Naive thymus-derived CD4-positive, alpha-beta T cell (primary cell): ENCODE results near the gene ADGRG6. TPM values are rescaled to one million over a fixed set of nuclear protein-coding genes. Genes with fewer than 3 reads are reported as not detected.

Source experiments
- ATAC-seq: fragments of 150-1000 bp; cut with Tn5 transposase; 2 replicates; pipeline ENCODE4 v1.10.0; 2021; ENCODE audit warnings: mild to moderate bottlenecking, moderate library complexity
- CTCF ChIA-PET: fragments of 350-600 bp; sonication (Branson Sonifier 250); formaldehyde crosslinking; loops from one replicate; lab custom pipeline; 2021; ENCODE audit warnings: antibody characterized with exemption; lab: Charles Lee
- POLR2A ChIA-PET: fragments of 350-600 bp; sonication (Branson Sonifier 250); formaldehyde crosslinking; loops from one replicate; lab custom pipeline; 2021; ENCODE audit warnings: antibody characterized with exemption, inconsistent platforms; lab: Charles Lee
- DNase-seq, 9 donors: peaks; one replicate each; pipeline versions ENCODE4 v3.0.0 to v3.0.0-alpha.2; 2020 to 2022; ENCODE audit warnings: mixed read lengths in 1 of 9
- H3K27ac ChIP-seq: one replicate; pipeline ENCODE4 v1.7.0; 2013; ENCODE audit warnings: mild to moderate bottlenecking, low read depth, low read length, moderate library complexity
- H3K27me3 ChIP-seq, 2 donors: one replicate each; pipeline ENCODE4 v1.7.0; 2013; ENCODE audit warnings: low read length in 2 of 2, mild to moderate bottlenecking in 2 of 2, moderate library complexity in 2 of 2; ENCODE audit not compliant: control insufficient read depth in 2 of 2, insufficient read depth in 2 of 2
- H3K36me3 ChIP-seq, 3 experiments: 1 replicate in 2 of 3; 2 replicates in 1 of 3; pipeline ENCODE4 v1.7.0; 2013; ENCODE audit warnings: low read length in 3 of 3, mild to moderate bottlenecking in 3 of 3, moderate library complexity in 1 of 3; ENCODE audit not compliant: insufficient read depth in 3 of 3, control insufficient read depth in 2 of 3
- H3K4me1 ChIP-seq, 2 donors: one replicate each; pipeline ENCODE4 v1.7.0; 2013; ENCODE audit warnings: low read length in 2 of 2, mild to moderate bottlenecking in 2 of 2, moderate library complexity in 1 of 2; ENCODE audit not compliant: control insufficient read depth in 2 of 2, insufficient read depth in 2 of 2
- H3K4me3 ChIP-seq: 2 replicates; pipeline ENCODE4 v1.7.0; 2013; ENCODE audit warnings: mild to moderate bottlenecking, low read length
- H3K9me3 ChIP-seq, 3 experiments: 1 replicate in 2 of 3; 2 replicates in 1 of 3; pipeline ENCODE4 v1.7.0; 2013; ENCODE audit warnings: low read length in 3 of 3; ENCODE audit not compliant: control insufficient read depth in 2 of 3
- H3K27ac Mint-ChIP-seq, 9 donors: one replicate each; pipeline ENCODE4 v1.8.0; 2020 to 2022; ENCODE audit warnings: mixed read lengths in 9 of 9, mild to moderate bottlenecking in 8 of 9, moderate library complexity in 5 of 9, inconsistent platforms in 2 of 9
- H3K27me3 Mint-ChIP-seq, 5 donors: one replicate each; pipeline ENCODE4 v1.8.0; 2021 to 2022; ENCODE audit warnings: mixed read lengths in 5 of 5, mild to moderate bottlenecking in 1 of 5
- H3K36me3 Mint-ChIP-seq, 5 donors: one replicate each; pipeline ENCODE4 v1.8.0; 2020 to 2022; ENCODE audit warnings: mixed read lengths in 5 of 5, mild to moderate bottlenecking in 3 of 5, inconsistent platforms in 1 of 5
- H3K4me1 Mint-ChIP-seq, 7 donors: one replicate each; pipeline ENCODE4 v1.8.0; 2020 to 2022; ENCODE audit warnings: mixed read lengths in 7 of 7, mild to moderate bottlenecking in 3 of 7, inconsistent platforms in 1 of 7
- H3K4me3 Mint-ChIP-seq, 10 donors: one replicate each; pipeline ENCODE4 v1.8.0; 2020 to 2022; ENCODE audit warnings: mild to moderate bottlenecking in 10 of 10, mixed read lengths in 10 of 10, moderate library complexity in 6 of 10, inconsistent platforms in 2 of 10
- H3K9me3 Mint-ChIP-seq, 11 donors: one replicate each; pipeline ENCODE4 v1.8.0; 2020 to 2022; ENCODE audit warnings: mixed read lengths in 11 of 11, mild to moderate bottlenecking in 4 of 11, inconsistent platforms in 1 of 11, moderate library complexity in 1 of 11
- intact Hi-C, 2 donors: fragments of 100-400 bp; cut with micrococcal nuclease; formaldehyde crosslinking; loops; one replicate each; pipeline ENCODE4 v1.15.1; 2023
- polyA plus RNA-seq, 2 donors: library from polyadenylated mRNA; unstranded; fragments of 300-500 nt; fragmentation: Illumina TruSeq; gene quantifications; one replicate each; pipeline ENCODE4 v1.2.3, GENCODE V29; 2021
- total RNA-seq, 6 experiments: library from RNA in 5 of 6; stranded (reverse) in 5 of 6; gene quantifications; 1 replicate in 5 of 6; 2 replicates in 1 of 6; pipeline ENCODE4 v1.2.3 and lab custom pipeline; 2021 to 2026

Gene ADGRG6
- total and polyA plus RNA-seq, 7 experiments from 2014 or later, result 0.02 to 3.6 (median 0.57) TPM; not detected in 2

- Mint-ChIP-seq H3K27me3 (peaks cover 0 to 29% (median 4%) of the 10 kb centered on the region in 5 donors), H3K9me3 (no peaks in the 10 kb centered on the region), H3K27ac (no peak overlapping the region), H3K4me1 (peaks cover 0 to 2% (median 0%) of the 10 kb centered on the region in 7 donors), H3K4me3 (no peak overlapping the region), H3K36me3 (no peaks in the 10 kb centered on the region)
- no peak overlapping the region for H3K4me3 ChIP-seq
- no peaks in the 10 kb centered on the region for H3K4me1 ChIP-seq
- intact Hi-C loops, result no loop called here
- peaks cover 0 to 4% of the 10 kb centered on the region in 2 donors for H3K27me3 ChIP-seq
- ATAC-seq, result no peak
- no peaks in the 10 kb centered on the region for H3K36me3 ChIP-seq
- no peak overlapping the region for H3K27ac ChIP-seq
- no peaks in the 10 kb centered on the region for H3K9me3 ChIP-seq
- DNase-seq, result no peak
- ChIA-PET CTCF (no interaction called here), POLR2A (no interaction called here)
Observed at GRCh38 chr6:142309426-142309825, 7.6 kb downstream of the ADGRG6 start.

- Mint-ChIP-seq H3K4me1 (peaks cover 0 to 2% (median 0%) of the 10 kb centered on the region in 7 donors), H3K4me3 (no peak overlapping the region), H3K36me3 (no peaks in the 10 kb centered on the region), H3K9me3 (no peaks in the 10 kb centered on the region), H3K27ac (no peak overlapping the region), H3K27me3 (peaks cover 0 to 27% (median 5%) of the 10 kb centered on the region in 5 donors)
- no peak for ATAC-seq
- H3K27me3 ChIP-seq, result no peaks in the 10 kb centered on the region
- DNase-seq, result no peak
- no peaks in the 10 kb centered on the region for H3K9me3 ChIP-seq
- H3K36me3 ChIP-seq, result no peaks in the 10 kb centered on the region
- no peak overlapping the region for H3K4me3 ChIP-seq
- intact Hi-C loops, result no loop called here
- CTCF ChIA-PET, result no interaction called here
- H3K4me1 ChIP-seq, result no peaks in the 10 kb centered on the region
- no peak overlapping the region for H3K27ac ChIP-seq
- POLR2A ChIA-PET, result no interaction called here
Observed at GRCh38 chr6:142313284-142313683, 11.5 kb downstream of the ADGRG6 start.

- CTCF ChIA-PET, result no interaction called here
- H3K4me1 Mint-ChIP-seq, result peaks cover 0 to under 1% (median 0%) of the 10 kb centered on the region in 7 donors
- H3K27me3 Mint-ChIP-seq, result peaks cover 0 to 23% (median 4%) of the 10 kb centered on the region in 5 donors
Observed at GRCh38 chr6:142316791-142317368, 15.1 kb downstream of the ADGRG6 start.

GRCh38 chr6:142318714-142319113 lies 16.9 kb downstream of the ADGRG6 start:
- no peak overlapping the region for H3K27ac ChIP-seq
- no peak overlapping the region for H3K27ac Mint-ChIP-seq
- H3K9me3 ChIP-seq, result no peaks in the 10 kb centered on the region
- no peaks in the 10 kb centered on the region for H3K36me3 Mint-ChIP-seq
- CTCF ChIA-PET, result no interaction called here
- H3K9me3 Mint-ChIP-seq, result no peaks in the 10 kb centered on the region
- peaks cover 0 to 18% (median 4%) of the 10 kb centered on the region in 5 donors for H3K27me3 Mint-ChIP-seq
- H3K4me3 Mint-ChIP-seq, result no peak overlapping the region
- DNase-seq, result no peak
- H3K4me1 ChIP-seq, result no peaks in the 10 kb centered on the region
- POLR2A ChIA-PET, result no interaction called here
- no peaks in the 10 kb centered on the region for H3K36me3 ChIP-seq
- H3K4me1 Mint-ChIP-seq, result no peaks in the 10 kb centered on the region
- ATAC-seq, result no peak
- intact Hi-C loops, result loop anchor here in 1 of 2 donors (5.0 kb wide), 1 partner anchor 69 kb away; no protein-coding TSS in a partner anchor
- no peak overlapping the region for H3K4me3 ChIP-seq
- no peaks in the 10 kb centered on the region for H3K27me3 ChIP-seq

More at GRCh38 chr6:142316791-142317368, 15.1 kb downstream of the ADGRG6 start:
- no peak overlapping the region for H3K27ac Mint-ChIP-seq
- Histone ChIP-seq H3K36me3 (no peaks in the 10 kb centered on the region), H3K4me3 (no peak overlapping the region), H3K27ac (no peak overlapping the region), H3K27me3 (no peaks in the 10 kb centered on the region), H3K4me1 (no peaks in the 10 kb centered on the region), H3K9me3 (no peaks in the 10 kb centered on the region)
- ATAC-seq (no peak), DNase-seq (no peak)
- POLR2A ChIA-PET, result no interaction called here
- intact Hi-C loops, result loop anchor here in 1 of 2 donors (5.0 kb wide), 1 partner anchor 70 kb away; no protein-coding TSS in a partner anchor
- H3K36me3 Mint-ChIP-seq, result no peaks in the 10 kb centered on the region
- no peaks in the 10 kb centered on the region for H3K9me3 Mint-ChIP-seq
- no peak overlapping the region for H3K4me3 Mint-ChIP-seq

GRCh38 chr6:142320366-142320765 lies 18.6 kb downstream of the ADGRG6 start:
- no peaks in the 10 kb centered on the region for H3K36me3 ChIP-seq
- no peaks in the 10 kb centered on the region for H3K27me3 ChIP-seq
- no peak for DNase-seq
- peaks cover 0 to 12% (median 4%) of the 10 kb centered on the region in 5 donors for H3K27me3 Mint-ChIP-seq
- intact Hi-C loops, result no loop called here
- no peak overlapping the region for H3K27ac Mint-ChIP-seq
- ChIA-PET POLR2A (interaction anchor here (0.5 to 0.8 kb wide), 2 partner anchors 52 to 75 kb away, joined by 3 read pairs; no protein-coding TSS in a partner anchor), CTCF (no interaction called here)
- H3K4me3 ChIP-seq, result no peak overlapping the region
- H3K4me3 Mint-ChIP-seq, result no peak overlapping the region
- no peaks in the 10 kb centered on the region for H3K9me3 ChIP-seq
- no peaks in the 10 kb centered on the region for H3K4me1 ChIP-seq
- H3K36me3 Mint-ChIP-seq, result no peaks in the 10 kb centered on the region
- ATAC-seq, result no peak
- H3K4me1 Mint-ChIP-seq, result no peaks in the 10 kb centered on the region
- H3K9me3 Mint-ChIP-seq, result no peaks in the 10 kb centered on the region
- H3K27ac ChIP-seq, result no peak overlapping the region

GRCh38 chr6:142321451-142321850 lies 19.6 kb downstream of the ADGRG6 start:
- no peaks in the 10 kb centered on the region for H3K4me1 ChIP-seq
- ChIA-PET POLR2A (no interaction called here), CTCF (no interaction called here)
- Mint-ChIP-seq H3K9me3 (no peaks in the 10 kb centered on the region), H3K27ac (no peak overlapping the region), H3K4me3 (no peak overlapping the region), H3K27me3 (peaks cover 0 to 12% (median 4%) of the 10 kb centered on the region in 5 donors), H3K4me1 (no peaks in the 10 kb centered on the region), H3K36me3 (no peaks in the 10 kb centered on the region)
- H3K27ac ChIP-seq, result no peak overlapping the region
- ATAC-seq, result no peak
- intact Hi-C loops, result no loop called here
- no peak for DNase-seq
- no peaks in the 10 kb centered on the region for H3K36me3 ChIP-seq
- no peaks in the 10 kb centered on the region for H3K27me3 ChIP-seq
- no peaks in the 10 kb centered on the region for H3K9me3 ChIP-seq
- H3K4me3 ChIP-seq, result no peak overlapping the region

GRCh38 chr6:142322066-142322465 lies 20.3 kb downstream of the ADGRG6 start:
- Mint-ChIP-seq H3K4me3 (no peak overlapping the region), H3K27me3 (peaks cover 0 to 15% (median 4%) of the 10 kb centered on the region in 5 donors), H3K36me3 (no peaks in the 10 kb centered on the region), H3K27ac (no peak overlapping the region), H3K4me1 (no peaks in the 10 kb centered on the region), H3K9me3 (no peaks in the 10 kb centered on the region)
- no peak for DNase-seq
- CTCF ChIA-PET, result interaction anchor here (1.0 kb wide), 1 partner anchor 114 kb away, joined by 3 read pairs; no protein-coding TSS in a partner anchor
- H3K27ac ChIP-seq, result no peak overlapping the region
- no peaks in the 10 kb centered on the region for H3K9me3 ChIP-seq
- intact Hi-C loops, result no loop called here
- no peak for ATAC-seq
- H3K36me3 ChIP-seq, result no peaks in the 10 kb centered on the region
- H3K4me3 ChIP-seq, result no peak overlapping the region
- H3K4me1 ChIP-seq, result no peaks in the 10 kb centered on the region
- no peaks in the 10 kb centered on the region for H3K27me3 ChIP-seq
- POLR2A ChIA-PET, result no interaction called here
